Measurements from ENCODE around the gene USP35.

Gene USP35

DNA sequence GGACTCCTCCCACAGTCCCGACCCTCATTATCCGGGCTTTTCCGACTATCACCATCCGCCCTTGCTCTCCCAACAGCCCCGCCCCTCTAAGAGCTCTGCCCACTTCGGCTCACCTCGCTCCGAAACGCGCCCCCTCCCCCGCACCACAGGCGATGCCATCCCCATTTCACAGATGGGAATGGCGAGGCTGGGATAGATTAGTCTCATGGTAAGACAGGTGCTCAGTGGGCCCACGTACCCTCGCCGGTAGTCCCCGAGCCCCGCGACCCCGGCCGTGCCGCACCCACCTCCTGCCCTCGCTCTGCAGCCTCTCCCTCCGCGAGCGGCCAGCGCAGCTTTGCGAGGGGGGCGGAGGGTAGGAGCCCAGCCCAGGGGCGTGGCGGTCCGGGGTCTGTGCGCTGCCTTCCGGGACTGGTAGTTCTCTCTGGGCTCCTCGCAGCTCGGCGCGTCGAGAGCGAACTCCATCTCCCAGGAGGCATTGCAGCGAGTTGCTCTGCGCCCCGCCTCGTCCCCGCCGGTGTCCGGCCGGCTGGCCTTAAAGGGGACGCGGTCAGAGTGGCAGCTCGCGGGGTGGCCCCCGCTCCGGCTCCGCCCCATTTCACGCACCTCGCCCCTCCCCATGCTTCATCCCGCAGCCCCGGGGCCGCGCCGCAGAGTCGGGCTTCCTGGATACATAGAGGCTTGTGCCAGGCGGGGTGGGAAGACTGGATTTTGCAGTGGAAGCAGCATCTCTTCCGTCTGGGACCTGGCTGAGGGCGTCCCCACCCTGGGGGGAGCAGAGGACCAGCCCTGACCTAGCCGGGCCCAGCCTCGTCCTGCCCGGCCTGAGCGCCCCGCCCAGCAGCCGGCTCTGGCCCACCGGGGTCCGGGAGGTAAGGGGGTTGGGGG lies at the start of gene USP35, which contains the start of gene KCTD21:
TSS of gene USP35 (plus strand) at position 634 of the 888 bp plus-strand sequence. CDS start 7,327 bp downstream, outside the sequence.
TSS of gene KCTD21 (minus strand) at position 341 of the 888 bp plus-strand sequence. CDS start 14,072 bp downstream, outside the sequence.
- peak; percentile 82 for DNase-seq (ENCODE audit: low read depth)
- TF ChIP-seq CTCF (IDR thresholded peaks at IDR 0.05; ENCODE audit: control insufficient read depth, insufficient read depth, low read depth, low read length, missing control alignments): no peak
- peak within 1 kb of the TSS; percentile 59 for H3K4me3 ChIP-seq (ENCODE audit: control insufficient read depth, low read depth, low read length)

DNA sequence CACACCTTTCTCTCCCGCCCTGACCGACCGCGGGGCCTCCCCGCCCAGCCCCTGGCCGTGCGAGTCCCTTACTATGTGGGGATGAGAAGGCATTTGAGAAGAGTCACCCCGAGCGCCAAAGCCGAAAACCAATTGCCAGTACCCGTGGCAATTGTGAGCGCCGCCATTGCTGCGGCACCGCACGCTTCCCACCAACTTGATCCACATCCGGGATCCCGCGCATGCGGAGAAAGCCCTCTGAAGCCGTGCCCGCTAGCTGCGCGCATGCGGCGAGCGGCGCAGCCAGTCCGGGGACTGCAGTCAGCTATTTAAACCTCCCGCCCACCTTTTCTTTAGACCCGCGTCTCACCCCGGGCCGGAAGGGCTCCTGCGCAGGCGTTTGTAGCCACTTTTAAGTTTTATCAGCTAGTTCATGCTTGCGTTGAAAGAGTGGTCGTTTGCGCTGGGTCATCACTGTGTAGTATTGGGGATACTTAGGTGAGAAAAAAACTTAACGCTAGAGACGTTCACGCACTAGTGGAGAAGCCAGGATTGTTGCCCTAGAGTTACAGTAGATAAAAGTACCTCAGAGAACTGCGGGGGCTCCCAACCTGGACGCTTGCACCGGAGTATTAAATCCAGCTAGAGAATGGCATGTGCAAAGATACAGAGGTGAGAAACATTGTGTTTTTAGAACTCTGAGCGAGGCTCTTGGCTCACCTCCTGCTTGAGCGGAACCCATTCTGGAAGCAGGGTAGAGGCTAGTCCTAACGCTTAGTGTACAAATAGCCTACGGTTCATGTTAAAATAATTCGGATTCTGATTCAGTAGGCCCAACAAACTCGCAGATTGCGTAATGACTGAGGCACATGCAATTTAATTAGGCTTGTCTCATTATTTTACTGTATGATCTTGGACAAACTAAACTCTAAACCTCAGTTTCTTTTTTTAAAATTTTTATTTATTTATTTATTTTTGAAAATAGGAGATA lies 49.0 kb upstream of the USP35 start, which contains the start of gene ALG8:
TSS of gene ALG8 (minus strand) at position 205 of the 970 bp plus-strand sequence. CDS start at position 167, 38 bp downstream.
- peak within 1 kb of the TSS; percentile 85 for H3K4me3 ChIP-seq (ENCODE audit: control insufficient read depth, low read depth, low read length)
- TF ChIP-seq CTCF (IDR thresholded peaks at IDR 0.05; ENCODE audit: control insufficient read depth, insufficient read depth, low read depth, low read length, missing control alignments): no peak
- DNase-seq (ENCODE audit: low read depth): peak; percentile 79

DNA sequence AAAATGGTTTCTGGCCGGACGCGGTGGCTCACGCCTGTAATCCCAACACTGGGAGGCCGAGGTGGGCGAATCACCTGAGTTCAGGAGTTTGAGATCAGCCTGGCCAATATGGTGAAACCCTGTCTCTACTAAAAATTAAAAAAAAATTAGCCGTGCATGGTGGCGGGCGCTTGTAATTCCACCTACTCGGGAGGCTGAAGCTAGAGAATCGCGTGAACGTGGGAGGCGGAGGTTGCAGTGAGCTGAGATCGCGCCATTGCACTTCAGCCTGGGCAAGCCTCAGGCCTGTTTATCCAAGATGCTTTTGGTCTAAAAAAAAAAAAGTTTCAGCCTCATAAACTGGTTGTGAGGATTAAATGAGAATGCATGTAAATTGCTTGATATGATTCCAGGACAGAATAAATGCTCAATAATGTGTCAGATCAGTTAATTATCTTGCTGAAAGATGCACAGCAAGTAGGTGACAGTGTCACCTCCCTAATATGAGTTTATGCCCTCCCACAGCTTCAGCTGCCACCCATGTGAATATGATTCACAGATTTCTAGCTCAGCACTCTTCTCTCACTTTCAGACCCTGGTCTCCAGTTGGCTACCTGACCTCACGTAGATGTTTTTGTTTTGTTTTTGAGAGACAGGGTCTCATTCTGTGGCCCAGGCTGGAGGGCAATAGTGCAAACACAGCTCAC lies 48.2 kb upstream of the USP35 start:
- DNase-seq (ENCODE audit: low read depth): no peak
- H3K4me3 ChIP-seq (ENCODE audit: control insufficient read depth, low read depth, low read length): peak overlapping the region; percentile 85
- no peak for TF ChIP-seq CTCF (IDR thresholded peaks at IDR 0.05; ENCODE audit: control insufficient read depth, insufficient read depth, low read depth, low read length, missing control alignments)

DNA sequence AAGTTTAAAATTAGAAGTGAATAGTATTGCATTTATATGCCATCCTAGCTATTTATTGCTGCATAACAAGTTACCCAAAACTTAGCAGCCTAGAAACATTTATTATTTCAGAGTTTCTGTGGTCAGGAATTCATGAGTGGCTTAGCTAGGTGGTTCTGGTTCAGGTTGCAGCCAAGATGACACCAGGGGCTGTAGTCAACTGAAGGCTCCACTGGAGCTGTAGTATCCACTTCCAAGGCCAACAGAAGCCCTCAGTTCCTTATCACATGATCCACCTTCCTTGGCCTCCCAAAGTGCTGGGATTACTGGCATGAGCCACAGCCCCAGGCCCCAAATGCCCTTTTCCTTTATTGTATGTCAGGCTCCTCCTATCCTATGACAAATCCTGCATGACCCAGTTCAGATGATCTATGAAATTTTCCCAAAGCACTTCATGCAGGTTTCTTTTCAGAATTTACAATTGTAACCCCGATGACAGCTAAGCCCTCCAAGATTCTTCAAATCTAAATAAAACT lies 43.2 kb upstream of the USP35 start:
- H3K4me3 ChIP-seq (ENCODE audit: control insufficient read depth, low read depth, low read length): no peak overlapping the region
- no peak for DNase-seq (ENCODE audit: low read depth)
- no peak for TF ChIP-seq CTCF (IDR thresholded peaks at IDR 0.05; ENCODE audit: control insufficient read depth, insufficient read depth, low read depth, low read length, missing control alignments)

DNA sequence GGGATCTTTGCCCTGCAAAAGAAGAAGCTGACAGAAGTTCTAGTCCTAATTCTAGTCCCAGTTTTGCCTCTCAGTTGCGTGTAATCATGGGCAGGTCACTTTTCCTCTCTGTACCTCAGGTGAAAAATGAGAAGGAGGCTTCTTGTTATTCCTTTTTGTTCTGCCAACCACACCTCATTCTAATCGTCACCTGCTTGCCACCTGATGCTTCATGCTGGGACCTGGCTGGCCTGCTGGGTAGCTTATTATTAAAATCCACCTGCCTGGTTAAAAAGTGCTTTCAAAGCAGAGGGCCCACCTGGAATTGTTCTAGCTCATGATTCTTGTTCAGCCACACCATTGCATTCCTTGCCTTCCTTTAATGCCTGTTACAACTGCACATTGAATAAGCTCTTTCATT lies 40.9 kb upstream of the USP35 start:
- no peak for TF ChIP-seq CTCF (IDR thresholded peaks at IDR 0.05; ENCODE audit: control insufficient read depth, insufficient read depth, low read depth, low read length, missing control alignments)
- no peak for DNase-seq (ENCODE audit: low read depth)
- no peak overlapping the region for H3K4me3 ChIP-seq (ENCODE audit: control insufficient read depth, low read depth, low read length)

All from AG09309 (cell line).